SJSA1 (cell line): ENCODE measurements around the gene TAF1C. TPM values are rescaled to one million over a fixed set of nuclear protein-coding genes. Genes with fewer than 3 reads are reported as not detected.
"Not testable (repeated sequence)": the region's sequence is repeated elsewhere in the genome, so short reads cannot be mapped to it uniquely, and the experiment has no call there.

ENCODE experiments used
- DNase-seq, 2 experiments: peaks; one replicate each; pipeline ENCODE4 v3.0.0-alpha.2; 2015 to 2020; ENCODE audit warnings: low spot score in 2 of 2, low read depth in 1 of 2
- H3K27ac ChIP-seq: fragments of 250-450 bp; sonication (Bioruptor Pico); 2 replicates; pipeline ENCODE4 v1.5.1; 2020; ENCODE audit warnings: mild to moderate bottlenecking, moderate library complexity
- H3K27me3 ChIP-seq: fragments of 250-450 bp; sonication (Bioruptor Pico); replicated peaks from 2 replicates; pipeline ENCODE4 v1.5.1; 2020; ENCODE audit warnings: mild to moderate bottlenecking, moderate library complexity
- H3K36me3 ChIP-seq: fragments of 250-450 bp; sonication (Bioruptor Pico); 2 replicates; pipeline ENCODE4 v1.5.1; 2020; ENCODE audit warnings: mild to moderate bottlenecking
- H3K4me1 ChIP-seq: fragments of 250-450 bp; sonication (Bioruptor Pico); replicated peaks from 2 replicates; pipeline ENCODE4 v1.6.1; 2021; ENCODE audit warnings: mild to moderate bottlenecking
- H3K4me3 ChIP-seq: fragments of 250-450 bp; sonication (Bioruptor Pico); 2 replicates; pipeline ENCODE4 v1.5.1; 2020; ENCODE audit warnings: mild to moderate bottlenecking
- H3K9me3 ChIP-seq: fragments of 250-450 bp; sonication (Bioruptor Pico); replicated peaks from 2 replicates; pipeline ENCODE4 v1.5.1; 2020; ENCODE audit warnings: mild to moderate bottlenecking
- total RNA-seq: library from RNA; depleted of rRNA; stranded (reverse); fragments of >200 nt; shearing (Covaris generic); gene quantifications from 2 replicates; pipeline ENCODE4 v1.2.3, GENCODE V29; 2014

Gene TAF1C
- total RNA-seq, 1 experiment from 2014 or later, result 20.5 TPM

- H3K9me3 ChIP-seq, result no peaks in the 10 kb centered on the region
- no peak for DNase-seq
- H3K4me1 ChIP-seq, result no peaks in the 10 kb centered on the region
- no peak overlapping the region for H3K4me3 ChIP-seq
- H3K27ac ChIP-seq, result no peak overlapping the region
- H3K27me3 ChIP-seq, result no peaks in the 10 kb centered on the region
- H3K36me3 ChIP-seq, result no peaks in the 10 kb centered on the region
Observed at GRCh38 chr16:84220851-84221250, 34.0 kb upstream of the TAF1C start.

GRCh38 chr16:84218956-84219355 is 32.1 kb upstream of the TAF1C start:
- no peaks in the 10 kb centered on the region for H3K4me1 ChIP-seq
- no peaks in the 10 kb centered on the region for H3K9me3 ChIP-seq
- no peak overlapping the region for H3K4me3 ChIP-seq
- H3K27me3 ChIP-seq, result no peaks in the 10 kb centered on the region
- no peaks in the 10 kb centered on the region for H3K36me3 ChIP-seq
- H3K27ac ChIP-seq, result no peak overlapping the region
- DNase-seq, result no peak

GRCh38 chr16:84218176-84218823 is 31.4 kb upstream of the TAF1C start:
- H3K9me3 ChIP-seq, result no peaks in the 10 kb centered on the region
- H3K4me3 ChIP-seq, result no peak overlapping the region
- H3K4me1 ChIP-seq, result no peaks in the 10 kb centered on the region
- no peaks in the 10 kb centered on the region for H3K27me3 ChIP-seq
- no peaks in the 10 kb centered on the region for H3K36me3 ChIP-seq
- no peak overlapping the region for H3K27ac ChIP-seq
- DNase-seq, result no peak

GRCh38 chr16:84216144-84216543 is 29.3 kb upstream of the TAF1C start:
- H3K36me3 ChIP-seq, H3K27me3 ChIP-seq, DNase-seq, H3K9me3 ChIP-seq, H3K4me1 ChIP-seq, H3K4me3 ChIP-seq, H3K27ac ChIP-seq: not testable (repeated sequence)

GRCh38 chr16:84215531-84215930 is 28.7 kb upstream of the TAF1C start:
- no peak overlapping the region for H3K27ac ChIP-seq
- DNase-seq, result no peak
- H3K4me3 ChIP-seq, result no peak overlapping the region
- no peaks in the 10 kb centered on the region for H3K9me3 ChIP-seq
- no peaks in the 10 kb centered on the region for H3K4me1 ChIP-seq
- no peaks in the 10 kb centered on the region for H3K36me3 ChIP-seq
- no peaks in the 10 kb centered on the region for H3K27me3 ChIP-seq

- H3K4me3 ChIP-seq, result no peak overlapping the region
- no peaks in the 10 kb centered on the region for H3K36me3 ChIP-seq
- H3K4me1 ChIP-seq, result no peaks in the 10 kb centered on the region
- H3K27ac ChIP-seq, result no peak overlapping the region
- no peak for DNase-seq
- H3K9me3 ChIP-seq, result no peaks in the 10 kb centered on the region
- H3K27me3 ChIP-seq, result no peaks in the 10 kb centered on the region
Observed at GRCh38 chr16:84214451-84215066, 27.7 kb upstream of the TAF1C start.

- H3K27ac ChIP-seq, result no peak overlapping the region
- no peaks in the 10 kb centered on the region for H3K9me3 ChIP-seq
- no peaks in the 10 kb centered on the region for H3K27me3 ChIP-seq
- no peaks in the 10 kb centered on the region for H3K4me1 ChIP-seq
- no peak for DNase-seq
- H3K4me3 ChIP-seq, result no peak overlapping the region
- no peaks in the 10 kb centered on the region for H3K36me3 ChIP-seq
Observed at GRCh38 chr16:84212631-84213030, 25.8 kb upstream of the TAF1C start.

GRCh38 chr16:84212154-84212553 is 25.3 kb upstream of the TAF1C start:
- no peak for DNase-seq
- H3K27me3 ChIP-seq, result no peaks in the 10 kb centered on the region

GRCh38 chr16:84209989-84210388 is 23.1 kb upstream of the TAF1C start:
- Histone ChIP-seq H3K9me3 (no peaks in the 10 kb centered on the region), H3K4me3 (no peak overlapping the region), H3K27ac (no peak overlapping the region), H3K36me3 (no peaks in the 10 kb centered on the region), H3K27me3 (no peaks in the 10 kb centered on the region), H3K4me1 (no peaks in the 10 kb centered on the region)
- no peak for DNase-seq

More at GRCh38 chr16:84212154-84212553, 25.3 kb upstream of the TAF1C start:
- Histone ChIP-seq H3K4me1 (no peaks in the 10 kb centered on the region), H3K9me3 (no peaks in the 10 kb centered on the region), H3K4me3 (no peak overlapping the region), H3K36me3 (no peaks in the 10 kb centered on the region), H3K27ac (no peak overlapping the region)

GRCh38 chr16:84207879-84208278 is 21.0 kb upstream of the TAF1C start:
- H3K36me3 ChIP-seq, result no peaks in the 10 kb centered on the region
- H3K4me1 ChIP-seq, result no peaks in the 10 kb centered on the region
- H3K27me3 ChIP-seq, result no peaks in the 10 kb centered on the region
- no peak overlapping the region for H3K4me3 ChIP-seq
- no peak for DNase-seq
- H3K27ac ChIP-seq, result no peak overlapping the region
- no peaks in the 10 kb centered on the region for H3K9me3 ChIP-seq

- no peaks in the 10 kb centered on the region for H3K27me3 ChIP-seq
- H3K4me1 ChIP-seq, result no peaks in the 10 kb centered on the region
- H3K4me3 ChIP-seq, result no peak overlapping the region
- DNase-seq, result no peak
- H3K36me3 ChIP-seq, result no peaks in the 10 kb centered on the region
- no peaks in the 10 kb centered on the region for H3K9me3 ChIP-seq
- no peak overlapping the region for H3K27ac ChIP-seq
Observed at GRCh38 chr16:84207251-84207650, 20.4 kb upstream of the TAF1C start.

- no peaks in the 10 kb centered on the region for H3K27me3 ChIP-seq
- no peak overlapping the region for H3K4me3 ChIP-seq
- no peaks in the 10 kb centered on the region for H3K4me1 ChIP-seq
- no peaks in the 10 kb centered on the region for H3K9me3 ChIP-seq
- DNase-seq, result no peak
- no peak overlapping the region for H3K27ac ChIP-seq
- no peaks in the 10 kb centered on the region for H3K36me3 ChIP-seq
Observed at GRCh38 chr16:84205976-84206691, 19.3 kb upstream of the TAF1C start.

- H3K9me3 ChIP-seq, H3K27ac ChIP-seq, DNase-seq, H3K4me3 ChIP-seq, H3K4me1 ChIP-seq, H3K27me3 ChIP-seq, H3K36me3 ChIP-seq: not testable (repeated sequence)
Observed at GRCh38 chr16:84205123-84205522, 18.3 kb upstream of the TAF1C start.

GRCh38 chr16:84204551-84204950 is 17.7 kb upstream of the TAF1C start:
- not testable (repeated sequence) for H3K27me3 ChIP-seq, H3K27ac ChIP-seq, H3K4me1 ChIP-seq, H3K9me3 ChIP-seq, DNase-seq, H3K4me3 ChIP-seq, H3K36me3 ChIP-seq
